Measurements from ENCODE around the gene TRPM3.

The TRPM3 gene

GRCh38 chr9:70566751-70567150, 554.7 kb downstream of the TRPM3 start:
- no peak for DNase-seq

- DNase-seq = no peak
Observed at GRCh38 chr9:70566066-70566465, 555.4 kb downstream of the TRPM3 start.

GRCh38 chr9:70564468-70565335, 556.7 kb downstream of the TRPM3 start:
- DNase-seq = no peak

DNA sequence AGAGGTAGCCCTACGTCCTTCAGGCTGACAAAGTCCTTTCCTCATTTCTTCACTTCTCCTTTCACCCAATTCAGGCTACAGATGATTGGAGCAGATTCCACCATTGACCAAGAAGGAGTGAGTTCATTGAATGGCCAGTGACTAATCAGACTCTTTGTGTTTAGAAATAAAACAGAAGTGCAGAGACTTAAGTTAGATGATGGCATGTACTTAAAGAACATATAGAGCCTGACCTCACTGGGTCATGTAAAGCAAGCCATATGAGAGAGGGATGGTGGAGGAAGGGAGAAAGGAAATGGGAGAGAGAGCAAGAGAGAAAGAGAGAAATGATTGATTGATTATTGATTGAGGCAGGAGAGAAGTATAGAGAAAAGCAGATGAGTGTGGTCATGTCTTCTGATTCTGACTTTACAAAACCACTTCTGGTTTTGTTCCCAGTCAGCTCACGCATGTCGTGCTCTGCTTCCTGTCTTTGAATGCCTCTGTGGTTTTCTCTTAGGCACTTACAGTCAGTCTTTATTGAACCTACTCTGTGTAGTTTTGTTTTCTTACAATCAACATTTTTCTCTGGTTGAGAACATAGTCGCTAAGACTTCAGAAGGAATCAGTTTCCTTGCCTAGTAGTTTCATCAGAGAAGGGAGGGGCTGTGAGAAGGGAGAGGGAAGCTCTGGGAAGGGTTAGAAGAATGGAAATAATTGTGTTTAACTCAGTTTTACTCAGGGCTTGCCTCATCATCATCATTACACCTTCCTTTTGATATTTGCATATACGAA, 557.8 kb downstream of the TRPM3 start:
- DNase-seq = no peak

GRCh38 chr9:70563010-70563409, 558.4 kb downstream of the TRPM3 start:
- no peak for DNase-seq

GRCh38 chr9:70561786-70562395, 559.5 kb downstream of the TRPM3 start:
- no peak for DNase-seq

GRCh38 chr9:70561111-70561510, 560.3 kb downstream of the TRPM3 start:
- DNase-seq = no peak

GRCh38 chr9:70559102-70559501, 562.3 kb downstream of the TRPM3 start:
- no peak for DNase-seq

DNA sequence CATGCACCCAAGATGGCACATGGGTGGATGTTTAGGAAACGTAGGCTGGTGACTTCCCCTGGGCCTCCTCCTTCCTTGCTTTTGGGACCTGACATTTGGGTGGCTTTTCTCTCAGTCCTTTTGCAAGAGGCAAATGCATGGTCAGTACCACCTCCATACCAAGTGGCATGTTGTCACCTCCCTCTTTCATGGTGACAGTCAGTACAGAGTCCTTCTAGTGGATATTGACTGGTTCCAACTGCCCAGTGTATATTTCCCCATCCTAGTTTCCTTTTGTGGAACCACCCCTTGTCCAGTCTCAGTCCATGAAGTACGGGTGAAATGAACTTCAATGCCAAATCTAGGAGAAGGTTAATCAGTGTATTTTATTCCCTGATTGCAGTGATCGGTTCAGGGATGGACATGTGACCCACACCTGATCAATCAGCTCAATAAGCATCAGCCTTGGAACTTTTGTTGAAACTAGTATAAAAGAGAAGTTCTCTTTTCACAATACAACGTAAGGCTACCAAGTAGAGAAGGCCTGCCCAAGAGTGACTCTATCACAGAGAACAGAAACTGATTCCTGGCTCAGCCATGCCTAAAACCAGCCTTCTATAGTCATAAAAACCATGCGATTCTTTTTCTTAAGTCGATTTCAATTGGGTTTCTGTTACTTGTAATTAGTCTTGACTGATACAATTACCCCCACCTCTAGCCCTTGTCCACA, 563.6 kb downstream of the TRPM3 start:
- DNase-seq = no peak

DNA sequence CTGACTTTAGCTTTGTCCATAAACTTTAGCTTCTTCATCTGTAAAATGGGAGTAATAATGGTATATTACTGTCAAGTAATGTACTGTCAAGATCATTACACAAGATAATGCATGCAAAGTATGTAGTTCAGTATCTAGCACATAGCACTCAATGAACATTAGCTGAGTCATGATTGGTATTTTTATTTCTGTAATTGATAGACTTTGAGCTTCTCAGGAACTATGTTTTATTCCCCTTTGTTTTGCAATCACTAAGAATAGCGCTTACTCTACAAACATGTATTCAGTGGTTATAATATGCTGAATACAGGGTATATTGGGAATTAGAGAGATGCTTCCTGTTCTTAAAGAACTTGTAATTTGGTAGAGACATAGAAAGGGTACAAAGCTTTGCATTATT, 564.6 kb downstream of the TRPM3 start:
- no peak for DNase-seq

DNA sequence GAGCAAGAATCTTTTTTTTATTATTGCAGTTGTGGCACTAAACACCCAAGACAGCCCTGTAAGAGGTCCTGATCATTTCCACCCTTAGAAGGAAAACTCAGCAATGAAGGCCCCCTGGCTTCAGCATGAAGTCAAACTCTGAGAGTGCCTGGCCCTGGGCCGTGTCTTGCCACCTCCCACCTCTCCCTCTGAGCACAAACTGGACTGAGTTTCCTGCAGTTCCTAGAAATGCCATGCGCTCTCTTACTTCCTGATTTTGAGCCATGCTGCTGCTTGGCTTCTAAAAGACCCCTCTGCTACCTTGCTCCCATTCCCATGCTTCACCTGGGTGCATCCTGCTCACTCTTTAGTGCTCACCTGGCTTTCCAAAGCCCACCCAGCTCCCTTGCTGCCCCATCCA, 566.5 kb downstream of the TRPM3 start:
- no peak for DNase-seq

- no peak for DNase-seq
Observed at GRCh38 chr9:70553707-70554673, 567.4 kb downstream of the TRPM3 start.

GRCh38 chr9:70552561-70552960, 568.9 kb downstream of the TRPM3 start:
- DNase-seq = no peak

GRCh38 chr9:70551801-70552200, 569.6 kb downstream of the TRPM3 start:
- no peak for DNase-seq

DNA sequence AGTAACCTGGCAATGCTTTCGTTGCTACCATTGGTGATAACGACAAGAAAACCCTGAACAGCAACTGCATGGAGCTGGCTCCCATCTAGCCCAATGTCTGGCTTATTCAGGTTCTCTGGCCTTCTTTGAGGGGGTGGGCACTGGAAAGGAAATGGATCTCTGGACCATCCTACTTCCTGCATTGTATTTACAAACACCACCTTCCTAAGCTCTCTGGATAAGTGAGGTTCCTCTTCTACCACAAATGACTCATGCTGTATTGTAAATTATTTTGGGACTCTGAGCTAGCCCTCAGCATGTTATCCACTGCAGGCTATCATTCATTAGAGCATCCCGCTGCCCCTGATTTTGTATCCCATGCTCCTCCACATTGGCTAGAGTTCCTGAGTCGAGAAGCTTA, 570.0 kb downstream of the TRPM3 start:
- DNase-seq = no peak

DNA sequence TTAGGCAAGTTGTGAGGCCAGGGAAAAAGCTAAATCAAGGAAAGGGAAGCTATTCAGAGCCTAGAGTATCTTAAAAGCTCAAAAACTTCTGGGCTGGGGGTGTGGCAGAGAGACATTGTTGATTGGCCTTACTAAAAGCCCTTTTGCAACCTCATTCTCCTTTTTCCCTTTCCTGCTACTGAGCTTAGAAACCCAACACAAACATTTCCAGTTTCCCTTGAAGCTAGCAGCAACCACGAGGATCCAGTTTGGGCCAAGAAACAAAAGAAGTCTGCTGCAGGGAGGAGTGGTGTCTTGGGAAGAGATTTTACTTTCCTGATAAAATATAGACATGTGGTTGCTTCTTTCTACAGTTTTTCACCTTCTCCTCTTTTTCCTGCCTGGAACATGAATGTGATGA, 571.5 kb downstream of the TRPM3 start:
- no peak for DNase-seq

- DNase-seq = no peak
Observed at GRCh38 chr9:70542311-70542931, 579.0 kb downstream of the TRPM3 start.

DNA sequence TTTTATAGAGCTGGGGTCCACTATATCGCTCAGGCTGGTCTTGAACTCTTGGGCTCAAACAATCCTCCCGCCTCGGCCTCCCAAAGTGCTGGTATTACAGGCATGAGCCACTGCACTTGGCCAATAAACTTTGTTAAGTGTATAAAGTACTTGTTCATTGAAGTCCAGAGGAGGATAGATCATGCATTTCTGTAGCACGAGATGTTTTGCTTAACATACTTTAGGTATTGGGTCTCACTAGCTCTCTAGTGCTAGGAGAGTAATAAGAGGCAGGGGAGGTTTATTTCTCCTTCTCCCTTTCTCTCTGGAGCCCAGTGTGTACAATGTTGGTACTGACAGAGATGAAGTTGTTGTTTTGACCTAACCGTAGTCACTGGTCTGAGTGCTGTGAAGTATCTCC, 581.4 kb downstream of the TRPM3 start:
- no peak for DNase-seq

GRCh38 chr9:70539526-70539925, 581.9 kb downstream of the TRPM3 start:
- DNase-seq = no peak

DNA sequence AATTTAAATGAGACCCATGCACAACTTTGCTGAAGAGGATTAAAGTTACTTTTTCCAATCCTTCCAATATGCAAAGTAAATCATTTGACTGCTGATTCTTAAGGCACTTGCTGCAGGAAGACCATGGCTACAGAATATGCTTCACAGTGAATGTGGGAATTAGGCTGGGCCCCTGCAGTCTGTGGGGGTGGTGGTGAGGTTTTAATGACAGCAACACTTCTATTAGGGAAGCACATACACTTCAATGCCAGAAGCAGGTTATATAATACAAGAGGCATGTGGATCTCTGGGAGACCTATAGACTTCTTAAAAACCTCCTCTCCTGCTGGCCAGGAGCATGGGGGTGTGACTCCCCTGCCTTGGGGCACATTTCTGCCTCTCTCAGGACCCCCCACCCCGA, 582.4 kb downstream of the TRPM3 start:
- no peak for DNase-seq

DNA sequence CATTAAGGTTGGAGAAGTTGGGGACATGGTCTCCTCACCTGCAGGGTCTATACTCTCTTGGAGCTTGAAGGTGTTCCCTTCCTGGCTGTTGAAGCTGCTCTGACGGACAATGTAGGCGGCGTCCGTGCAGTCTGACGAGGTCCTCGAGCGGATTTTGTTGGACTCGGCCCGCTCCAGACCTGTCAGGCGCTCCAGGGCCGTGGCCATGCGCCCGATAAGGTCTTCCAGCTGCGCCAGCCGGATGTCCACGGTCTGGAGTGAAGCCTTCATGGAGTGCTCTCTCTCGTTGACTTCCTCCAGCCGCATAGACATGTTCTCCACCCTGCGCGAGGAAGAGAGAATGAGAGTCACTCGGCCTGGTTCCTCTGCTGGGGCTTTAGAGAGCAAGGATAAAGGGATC, 584.3 kb downstream of the TRPM3 start:
- no peak for DNase-seq
